ENCODE data around the gene DGKH.

- TF ChIP-seq CTCF (IDR thresholded peaks at IDR 0.05) (no peak), EZH2 (IDR thresholded peaks at IDR 0.05; ENCODE audit: borderline replicate concordance, insufficient read depth, low read depth, low read length, poor library complexity, severe bottlenecking) (no peak)
Measured at GRCh38 chr13:42000846-42001245, 47.6 kb upstream of the DGKH start.

All from B cell (primary cell).